WTC11 (cell line): ENCODE results near the gene ADGRG3. TPM values are rescaled to one million over a fixed set of nuclear protein-coding genes. Genes with fewer than 3 reads are reported as not detected.

ENCODE experiments used
- ATAC-seq: fragments of 200-7000 bp; cut with Tn5 transposase; 2 replicates; pipeline ENCODE4 v1.10.0; 2021; ENCODE audit warnings: mild to moderate bottlenecking, moderate library complexity
- CTCF ChIA-PET: fragments of 300-600 bp; sonication (Branson Sonifier 250); formaldehyde crosslinking; loops from one replicate; lab custom pipeline; 2021; ENCODE audit warnings: antibody characterized with exemption; lab: Charles Lee
- POLR2A ChIA-PET: fragments of 350-600 bp; sonication (Branson Sonifier 250); formaldehyde crosslinking; loops from one replicate; lab custom pipeline; 2021; ENCODE audit warnings: antibody characterized with exemption; lab: Charles Lee
- DNase-seq: peaks from one replicate; pipeline ENCODE4 v3.0.0; 2021; ENCODE audit warnings: low spot score
- H3K27ac Mint-ChIP-seq: 2 replicates; pipeline ENCODE4 v1.8.0; 2021; ENCODE audit warnings: mixed read lengths
- H3K27me3 Mint-ChIP-seq: 2 replicates; pipeline ENCODE4 v1.8.0; 2021; ENCODE audit warnings: low read depth, mild to moderate bottlenecking, moderate library complexity, mixed read lengths
- H3K36me3 Mint-ChIP-seq: 2 replicates; pipeline ENCODE4 v1.8.0; 2021; ENCODE audit warnings: mixed read lengths
- H3K4me1 Mint-ChIP-seq: 2 replicates; pipeline ENCODE4 v1.8.0; 2022; ENCODE audit warnings: mixed read lengths
- H3K4me3 Mint-ChIP-seq: 2 replicates; pipeline ENCODE4 v1.8.0; 2021; ENCODE audit warnings: mild to moderate bottlenecking, moderate library complexity, mixed read lengths
- H3K9me3 Mint-ChIP-seq: 2 replicates; pipeline ENCODE4 v1.8.0; 2021; ENCODE audit warnings: mixed read lengths
- FOXK1 ChIP-seq: sonication (generic); formaldehyde crosslinking; IDR thresholded peaks from 2 replicates; pipeline ENCODE4 v1.8.0; 2022; ENCODE audit warnings: mild to moderate bottlenecking, moderate library complexity, missing genetic modification reagents
- FOXP1 ChIP-seq: sonication (generic); formaldehyde crosslinking; IDR thresholded peaks from 2 replicates; pipeline ENCODE4 v1.8.0; 2022; ENCODE audit warnings: missing genetic modification reagents, mild to moderate bottlenecking, moderate library complexity, borderline replicate concordance
- GABPB1 ChIP-seq: sonication (generic); formaldehyde crosslinking; IDR thresholded peaks from 2 replicates; pipeline ENCODE4 v1.8.1; 2023; ENCODE audit warnings: mild to moderate bottlenecking, missing genetic modification reagents
- GRHL2 ChIP-seq: fragments of 250-450 bp; sonication (Bioruptor Pico); IDR thresholded peaks from 2 replicates; pipeline ENCODE4 v1.8.0; 2022; ENCODE audit warnings: mild to moderate bottlenecking, moderate library complexity; ENCODE audit not compliant: insufficient replicate concordance, severe bottlenecking
- GTF2I ChIP-seq: fragments of 250-450 bp; sonication (Bioruptor Pico); conservative IDR thresholded peaks from 2 replicates; pipeline ENCODE4 v1.4.0; 2021; ENCODE audit warnings: mild to moderate bottlenecking
- MYBL2 ChIP-seq: sonication (generic); formaldehyde crosslinking; IDR thresholded peaks from 2 replicates; pipeline ENCODE4 v1.8.1; 2023; ENCODE audit warnings: mild to moderate bottlenecking, moderate library complexity, missing genetic modification reagents
- NFE2L1 ChIP-seq: sonication (generic); formaldehyde crosslinking; IDR thresholded peaks from 2 replicates; pipeline ENCODE4 v1.8.1; 2023; ENCODE audit warnings: missing genetic modification reagents
- OVOL2 ChIP-seq: fragments of 250-450 bp; sonication (Bioruptor Pico); IDR thresholded peaks from 2 replicates; pipeline ENCODE4 v1.9.0; 2021; ENCODE audit warnings: mild to moderate bottlenecking, borderline replicate concordance
- TCF7 ChIP-seq: sonication (generic); formaldehyde crosslinking; IDR thresholded peaks from 2 replicates; pipeline ENCODE4 v1.8.0; 2022; ENCODE audit warnings: mild to moderate bottlenecking, low read depth, missing genetic modification reagents, moderate library complexity
- TEAD1 ChIP-seq: sonication (generic); formaldehyde crosslinking; IDR thresholded peaks from 2 replicates; pipeline ENCODE4 v1.8.0; 2022; ENCODE audit warnings: mild to moderate bottlenecking, missing genetic modification reagents
- ZNF317 ChIP-seq: sonication (generic); formaldehyde crosslinking; IDR thresholded peaks from 2 replicates; pipeline ENCODE4 v1.8.1; 2023; ENCODE audit warnings: low read depth, mild to moderate bottlenecking, moderate library complexity, missing genetic modification reagents, borderline replicate concordance
- total RNA-seq: library from RNA; stranded (reverse); gene quantifications from 3 replicates; pipeline ENCODE4 v1.2.3, GENCODE V29; 2021
- TF ChIP-seq, protein P1 (sequence below): sonication (generic); formaldehyde crosslinking; IDR thresholded peaks from 2 replicates; pipeline ENCODE4 v1.8.0; 2023; ENCODE audit warnings: mild to moderate bottlenecking, missing genetic modification reagents
- TF ChIP-seq, protein P2 (sequence below): sonication (generic); formaldehyde crosslinking; conservative IDR thresholded peaks from 2 replicates; pipeline ENCODE4 v1.8.1; 2022; ENCODE audit warnings: mild to moderate bottlenecking, missing genetic modification reagents
- TF ChIP-seq, protein P3 (sequence below): fragments of 250-450 bp; sonication (Bioruptor Pico); IDR thresholded peaks from 2 replicates; pipeline ENCODE4 v1.9.0; 2021; ENCODE audit warnings: moderate library complexity, mild to moderate bottlenecking, inconsistent platforms, borderline replicate concordance
- TF ChIP-seq, protein P4 (sequence below): sonication (generic); formaldehyde crosslinking; IDR thresholded peaks from 2 replicates; pipeline ENCODE4 v1.8.1; 2022; ENCODE audit warnings: low read depth, mild to moderate bottlenecking, moderate library complexity, missing genetic modification reagents, borderline replicate concordance
- TF ChIP-seq, protein P5 (sequence below): sonication (generic); formaldehyde crosslinking; IDR thresholded peaks from 2 replicates; pipeline ENCODE4 v1.8.0; 2023; ENCODE audit warnings: missing genetic modification reagents, mild to moderate bottlenecking, borderline replicate concordance
- TF ChIP-seq, protein P6 (sequence below): sonication (generic); formaldehyde crosslinking; IDR thresholded peaks from 2 replicates; pipeline ENCODE4 v1.8.1; 2023; ENCODE audit warnings: mild to moderate bottlenecking, missing genetic modification reagents
- TF ChIP-seq, protein P7 (sequence below): sonication (generic); formaldehyde crosslinking; IDR thresholded peaks from 2 replicates; pipeline ENCODE4 v1.8.1; 2023; ENCODE audit warnings: mild to moderate bottlenecking, missing genetic modification reagents, moderate library complexity
- TF ChIP-seq, protein P8 (sequence below): sonication (generic); formaldehyde crosslinking; IDR thresholded peaks from 2 replicates; pipeline ENCODE4 v1.8.1; 2022; ENCODE audit warnings: mild to moderate bottlenecking, missing genetic modification reagents, moderate library complexity, borderline replicate concordance
- TF ChIP-seq, protein P9 (sequence below): sonication (generic); formaldehyde crosslinking; IDR thresholded peaks from 2 replicates; pipeline ENCODE4 v1.8.0; 2022; ENCODE audit warnings: mild to moderate bottlenecking, missing genetic modification reagents

Gene ADGRG3
- total RNA-seq, 1 experiment from 2014 or later: 0.44 TPM

DNA sequence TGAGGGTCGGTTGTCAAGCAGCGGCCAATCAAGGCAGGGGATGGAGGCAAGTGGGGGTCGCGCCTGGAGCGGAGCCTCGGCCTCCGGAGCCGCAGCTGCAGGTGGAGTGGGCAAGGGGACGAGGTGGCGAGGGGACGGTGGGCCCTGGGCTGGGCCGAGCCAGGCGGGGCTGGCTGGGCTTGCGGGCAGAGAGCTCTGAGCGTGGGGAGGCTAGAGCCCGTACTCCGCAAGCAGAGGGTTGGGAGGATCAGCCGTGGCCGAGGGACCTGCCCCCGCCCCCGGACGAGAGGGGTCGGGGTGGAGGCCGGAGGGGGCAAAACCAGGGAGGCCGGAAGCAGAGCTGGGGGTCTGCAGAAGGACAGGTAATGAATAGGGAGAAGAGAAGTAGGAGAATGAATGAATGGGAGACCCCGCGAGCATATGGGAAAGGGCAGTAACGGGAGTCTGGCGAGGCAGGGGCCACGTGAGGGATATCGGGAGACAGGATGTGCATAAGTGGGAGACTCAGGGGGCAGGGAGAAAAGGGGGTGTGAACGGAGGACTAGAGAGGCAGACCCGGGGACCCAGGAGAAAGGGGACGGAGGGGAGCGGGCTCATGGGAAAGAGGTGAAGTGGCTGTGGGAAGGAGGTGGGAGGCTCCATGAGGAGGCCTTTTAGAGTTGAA lies 67.8 kb downstream of the ADGRG3 start, which contains the start of gene KATNB1:
TSS of gene KATNB1 (plus strand) at position 16 of the 664 bp plus-strand sequence. CDS start 1,474 bp downstream, outside the sequence.
- CTCF ChIA-PET: interaction anchor here (0.8 to 3.0 kb wide), 21 partner anchors 8 to 386 kb away, joined by 3 to 19 read pairs (median 4); partner anchors contain the start of genes ADGRG3 and USB1
- Mint-ChIP-seq H3K4me1 (peaks cover 16% of the 10 kb centered on the region), H3K9me3 (no peaks in the 10 kb centered on the region; the same call in 1 of the 2 replicates), H3K27ac (peak within 1 kb of the TSS; percentile 99), H3K36me3 (no peaks in the 10 kb centered on the region), H3K4me3 (peak within 1 kb of the TSS; percentile 98), H3K27me3 (peaks cover 3% of the 10 kb centered on the region; the same call in 1 of the 2 replicates)
- ATAC-seq: no peak
- DNase-seq: no peak
- TF ChIP-seq TCF7 (CRISPR knock-in tag) (0 out of 2 replicates have a peak, but pooled peaks have one; percentile 69), TEAD1 (CRISPR knock-in tag) (peak; percentile 40; the same call in 1 of the 2 replicates), OVOL2 (CRISPR knock-in tag) (no peak), MYBL2 (CRISPR knock-in tag) (0 out of 2 replicates have a peak, but pooled peaks have one; percentile 37), ZNF317 (CRISPR knock-in tag) (no peak), GABPB1 (CRISPR knock-in tag) (no peak), FOXK1 (CRISPR knock-in tag) (peak; percentile 50; the same call in 1 of the 2 replicates), GRHL2 (CRISPR knock-in tag) (no peak), FOXP1 (CRISPR knock-in tag) (peak; percentile 77; the same call in 1 of the 2 replicates), NFE2L1 (CRISPR knock-in tag) (0 out of 2 replicates have a peak, but pooled peaks have one; percentile 69), GTF2I (CRISPR knock-in tag) (no peak)
- TF ChIP-seq, protein P1, sequence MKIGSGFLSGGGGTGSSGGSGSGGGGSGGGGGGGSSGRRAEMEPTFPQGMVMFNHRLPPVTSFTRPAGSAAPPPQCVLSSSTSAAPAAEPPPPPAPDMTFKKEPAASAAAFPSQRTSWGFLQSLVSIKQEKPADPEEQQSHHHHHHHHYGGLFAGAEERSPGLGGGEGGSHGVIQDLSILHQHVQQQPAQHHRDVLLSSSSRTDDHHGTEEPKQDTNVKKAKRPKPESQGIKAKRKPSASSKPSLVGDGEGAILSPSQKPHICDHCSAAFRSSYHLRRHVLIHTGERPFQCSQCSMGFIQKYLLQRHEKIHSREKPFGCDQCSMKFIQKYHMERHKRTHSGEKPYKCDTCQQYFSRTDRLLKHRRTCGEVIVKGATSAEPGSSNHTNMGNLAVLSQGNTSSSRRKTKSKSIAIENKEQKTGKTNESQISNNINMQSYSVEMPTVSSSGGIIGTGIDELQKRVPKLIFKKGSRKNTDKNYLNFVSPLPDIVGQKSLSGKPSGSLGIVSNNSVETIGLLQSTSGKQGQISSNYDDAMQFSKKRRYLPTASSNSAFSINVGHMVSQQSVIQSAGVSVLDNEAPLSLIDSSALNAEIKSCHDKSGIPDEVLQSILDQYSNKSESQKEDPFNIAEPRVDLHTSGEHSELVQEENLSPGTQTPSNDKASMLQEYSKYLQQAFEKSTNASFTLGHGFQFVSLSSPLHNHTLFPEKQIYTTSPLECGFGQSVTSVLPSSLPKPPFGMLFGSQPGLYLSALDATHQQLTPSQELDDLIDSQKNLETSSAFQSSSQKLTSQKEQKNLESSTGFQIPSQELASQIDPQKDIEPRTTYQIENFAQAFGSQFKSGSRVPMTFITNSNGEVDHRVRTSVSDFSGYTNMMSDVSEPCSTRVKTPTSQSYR (CRISPR knock-in tag): 0 out of 2 replicates have a peak, but pooled peaks have one; percentile 40
- TF ChIP-seq, protein P2, sequence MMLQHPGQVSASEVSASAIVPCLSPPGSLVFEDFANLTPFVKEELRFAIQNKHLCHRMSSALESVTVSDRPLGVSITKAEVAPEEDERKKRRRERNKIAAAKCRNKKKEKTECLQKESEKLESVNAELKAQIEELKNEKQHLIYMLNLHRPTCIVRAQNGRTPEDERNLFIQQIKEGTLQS (CRISPR knock-in tag): 0 out of 2 replicates have a peak, but pooled peaks have one; percentile 14
- TF ChIP-seq, protein P3, sequence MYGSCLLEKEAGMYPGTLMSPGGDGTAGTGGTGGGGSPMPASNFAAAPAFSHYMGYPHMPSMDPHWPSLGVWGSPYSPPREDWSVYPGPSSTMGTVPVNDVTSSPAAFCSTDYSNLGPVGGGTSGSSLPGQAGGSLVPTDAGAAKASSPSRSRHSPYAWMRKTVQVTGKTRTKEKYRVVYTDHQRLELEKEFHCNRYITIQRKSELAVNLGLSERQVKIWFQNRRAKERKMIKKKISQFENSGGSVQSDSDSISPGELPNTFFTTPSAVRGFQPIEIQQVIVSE (CRISPR knock-in tag): no peak
- TF ChIP-seq, protein P4, sequence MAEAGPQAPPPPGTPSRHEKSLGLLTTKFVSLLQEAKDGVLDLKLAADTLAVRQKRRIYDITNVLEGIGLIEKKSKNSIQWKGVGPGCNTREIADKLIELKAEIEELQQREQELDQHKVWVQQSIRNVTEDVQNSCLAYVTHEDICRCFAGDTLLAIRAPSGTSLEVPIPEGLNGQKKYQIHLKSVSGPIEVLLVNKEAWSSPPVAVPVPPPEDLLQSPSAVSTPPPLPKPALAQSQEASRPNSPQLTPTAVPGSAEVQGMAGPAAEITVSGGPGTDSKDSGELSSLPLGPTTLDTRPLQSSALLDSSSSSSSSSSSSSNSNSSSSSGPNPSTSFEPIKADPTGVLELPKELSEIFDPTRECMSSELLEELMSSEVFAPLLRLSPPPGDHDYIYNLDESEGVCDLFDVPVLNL: no peak
- TF ChIP-seq, protein P5, sequence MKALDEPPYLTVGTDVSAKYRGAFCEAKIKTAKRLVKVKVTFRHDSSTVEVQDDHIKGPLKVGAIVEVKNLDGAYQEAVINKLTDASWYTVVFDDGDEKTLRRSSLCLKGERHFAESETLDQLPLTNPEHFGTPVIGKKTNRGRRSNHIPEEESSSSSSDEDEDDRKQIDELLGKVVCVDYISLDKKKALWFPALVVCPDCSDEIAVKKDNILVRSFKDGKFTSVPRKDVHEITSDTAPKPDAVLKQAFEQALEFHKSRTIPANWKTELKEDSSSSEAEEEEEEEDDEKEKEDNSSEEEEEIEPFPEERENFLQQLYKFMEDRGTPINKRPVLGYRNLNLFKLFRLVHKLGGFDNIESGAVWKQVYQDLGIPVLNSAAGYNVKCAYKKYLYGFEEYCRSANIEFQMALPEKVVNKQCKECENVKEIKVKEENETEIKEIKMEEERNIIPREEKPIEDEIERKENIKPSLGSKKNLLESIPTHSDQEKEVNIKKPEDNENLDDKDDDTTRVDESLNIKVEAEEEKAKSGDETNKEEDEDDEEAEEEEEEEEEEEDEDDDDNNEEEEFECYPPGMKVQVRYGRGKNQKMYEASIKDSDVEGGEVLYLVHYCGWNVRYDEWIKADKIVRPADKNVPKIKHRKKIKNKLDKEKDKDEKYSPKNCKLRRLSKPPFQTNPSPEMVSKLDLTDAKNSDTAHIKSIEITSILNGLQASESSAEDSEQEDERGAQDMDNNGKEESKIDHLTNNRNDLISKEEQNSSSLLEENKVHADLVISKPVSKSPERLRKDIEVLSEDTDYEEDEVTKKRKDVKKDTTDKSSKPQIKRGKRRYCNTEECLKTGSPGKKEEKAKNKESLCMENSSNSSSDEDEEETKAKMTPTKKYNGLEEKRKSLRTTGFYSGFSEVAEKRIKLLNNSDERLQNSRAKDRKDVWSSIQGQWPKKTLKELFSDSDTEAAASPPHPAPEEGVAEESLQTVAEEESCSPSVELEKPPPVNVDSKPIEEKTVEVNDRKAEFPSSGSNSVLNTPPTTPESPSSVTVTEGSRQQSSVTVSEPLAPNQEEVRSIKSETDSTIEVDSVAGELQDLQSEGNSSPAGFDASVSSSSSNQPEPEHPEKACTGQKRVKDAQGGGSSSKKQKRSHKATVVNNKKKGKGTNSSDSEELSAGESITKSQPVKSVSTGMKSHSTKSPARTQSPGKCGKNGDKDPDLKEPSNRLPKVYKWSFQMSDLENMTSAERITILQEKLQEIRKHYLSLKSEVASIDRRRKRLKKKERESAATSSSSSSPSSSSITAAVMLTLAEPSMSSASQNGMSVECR (CRISPR knock-in tag): 0 out of 2 replicates have a peak, but pooled peaks have one; percentile 43
- TF ChIP-seq, protein P6, sequence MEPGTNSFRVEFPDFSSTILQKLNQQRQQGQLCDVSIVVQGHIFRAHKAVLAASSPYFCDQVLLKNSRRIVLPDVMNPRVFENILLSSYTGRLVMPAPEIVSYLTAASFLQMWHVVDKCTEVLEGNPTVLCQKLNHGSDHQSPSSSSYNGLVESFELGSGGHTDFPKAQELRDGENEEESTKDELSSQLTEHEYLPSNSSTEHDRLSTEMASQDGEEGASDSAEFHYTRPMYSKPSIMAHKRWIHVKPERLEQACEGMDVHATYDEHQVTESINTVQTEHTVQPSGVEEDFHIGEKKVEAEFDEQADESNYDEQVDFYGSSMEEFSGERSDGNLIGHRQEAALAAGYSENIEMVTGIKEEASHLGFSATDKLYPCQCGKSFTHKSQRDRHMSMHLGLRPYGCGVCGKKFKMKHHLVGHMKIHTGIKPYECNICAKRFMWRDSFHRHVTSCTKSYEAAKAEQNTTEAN: 0 out of 2 replicates have a peak, but pooled peaks have one; percentile 31
- TF ChIP-seq, protein P7, sequence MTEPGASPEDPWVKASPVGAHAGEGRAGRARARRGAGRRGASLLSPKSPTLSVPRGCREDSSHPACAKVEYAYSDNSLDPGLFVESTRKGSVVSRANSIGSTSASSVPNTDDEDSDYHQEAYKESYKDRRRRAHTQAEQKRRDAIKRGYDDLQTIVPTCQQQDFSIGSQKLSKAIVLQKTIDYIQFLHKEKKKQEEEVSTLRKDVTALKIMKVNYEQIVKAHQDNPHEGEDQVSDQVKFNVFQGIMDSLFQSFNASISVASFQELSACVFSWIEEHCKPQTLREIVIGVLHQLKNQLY: no peak
- TF ChIP-seq, protein P8, sequence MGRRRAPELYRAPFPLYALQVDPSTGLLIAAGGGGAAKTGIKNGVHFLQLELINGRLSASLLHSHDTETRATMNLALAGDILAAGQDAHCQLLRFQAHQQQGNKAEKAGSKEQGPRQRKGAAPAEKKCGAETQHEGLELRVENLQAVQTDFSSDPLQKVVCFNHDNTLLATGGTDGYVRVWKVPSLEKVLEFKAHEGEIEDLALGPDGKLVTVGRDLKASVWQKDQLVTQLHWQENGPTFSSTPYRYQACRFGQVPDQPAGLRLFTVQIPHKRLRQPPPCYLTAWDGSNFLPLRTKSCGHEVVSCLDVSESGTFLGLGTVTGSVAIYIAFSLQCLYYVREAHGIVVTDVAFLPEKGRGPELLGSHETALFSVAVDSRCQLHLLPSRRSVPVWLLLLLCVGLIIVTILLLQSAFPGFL (CRISPR knock-in tag): no peak
- TF ChIP-seq, protein P9, sequence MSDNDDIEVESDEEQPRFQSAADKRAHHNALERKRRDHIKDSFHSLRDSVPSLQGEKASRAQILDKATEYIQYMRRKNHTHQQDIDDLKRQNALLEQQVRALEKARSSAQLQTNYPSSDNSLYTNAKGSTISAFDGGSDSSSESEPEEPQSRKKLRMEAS (CRISPR knock-in tag): peak; percentile 46; the same call in 1 of the 2 replicates
- POLR2A ChIA-PET: interaction anchor here (0.8 to 1.9 kb wide), 4 partner anchors 40 to 69 kb away, joined by 3 to 5 read pairs (median 4); no protein-coding TSS in a partner anchor
